IPS DF 6.9 (cell line): ENCODE data around the gene ATP6AP1.

Experiments used
- DNase-seq: peaks from one replicate; pipeline ENCODE4 v3.0.0-alpha.2; 2013; ENCODE audit warnings: low read depth, low spot score
- H3K27ac ChIP-seq: one replicate; pipeline ENCODE4 v1.5.1; 2013; ENCODE audit warnings: low read length, control low read depth
- H3K27me3 ChIP-seq: 2 replicates; pipeline ENCODE4 v1.6.1; 2013; ENCODE audit warnings: mild to moderate bottlenecking, low read length; ENCODE audit not compliant: control insufficient read depth, insufficient read depth
- H3K36me3 ChIP-seq: 2 replicates; pipeline ENCODE4 v1.6.1; 2013; ENCODE audit warnings: low read length; ENCODE audit not compliant: control insufficient read depth, insufficient read depth
- H3K4me1 ChIP-seq: 2 replicates; pipeline ENCODE4 v1.6.1; 2013; ENCODE audit warnings: low read length; ENCODE audit not compliant: control insufficient read depth, insufficient read depth
- H3K4me3 ChIP-seq: 2 replicates; pipeline ENCODE4 v1.5.1; 2013; ENCODE audit warnings: mild to moderate bottlenecking, low read length
- H3K9me3 ChIP-seq: 2 replicates; pipeline ENCODE4 v1.6.1; 2013; ENCODE audit warnings: low read length, inconsistent platforms; ENCODE audit not compliant: control insufficient read depth, insufficient read depth
- WGBS: extraction: QIAGEN DNeasy Blood & Tissue Kit; methylation state at CpG from one replicate; pipeline ENCODE4 v1.1.7; 2013; ENCODE audit warnings: mixed read lengths, missing lambda C conversion rate; ENCODE audit not compliant: insufficient read length, insufficient coverage; 5-methylcytosine and 5-hydroxymethylcytosine counted together

The ATP6AP1 gene

GRCh38 chrX:154470914-154471568 lies 42.6 kb downstream of the ATP6AP1 start:
- Histone ChIP-seq H3K9me3 (no peaks in the 10 kb centered on the region), H3K27me3 (no peaks in the 10 kb centered on the region), H3K27ac (no peak overlapping the region), H3K36me3 (peaks cover 27% of the 10 kb centered on the region), H3K4me3 (no peak overlapping the region), H3K4me1 (no peaks in the 10 kb centered on the region)
- no peak for DNase-seq
- no CpG with 5 or more reads among the region's 23 CpGs for WGBS

DNA sequence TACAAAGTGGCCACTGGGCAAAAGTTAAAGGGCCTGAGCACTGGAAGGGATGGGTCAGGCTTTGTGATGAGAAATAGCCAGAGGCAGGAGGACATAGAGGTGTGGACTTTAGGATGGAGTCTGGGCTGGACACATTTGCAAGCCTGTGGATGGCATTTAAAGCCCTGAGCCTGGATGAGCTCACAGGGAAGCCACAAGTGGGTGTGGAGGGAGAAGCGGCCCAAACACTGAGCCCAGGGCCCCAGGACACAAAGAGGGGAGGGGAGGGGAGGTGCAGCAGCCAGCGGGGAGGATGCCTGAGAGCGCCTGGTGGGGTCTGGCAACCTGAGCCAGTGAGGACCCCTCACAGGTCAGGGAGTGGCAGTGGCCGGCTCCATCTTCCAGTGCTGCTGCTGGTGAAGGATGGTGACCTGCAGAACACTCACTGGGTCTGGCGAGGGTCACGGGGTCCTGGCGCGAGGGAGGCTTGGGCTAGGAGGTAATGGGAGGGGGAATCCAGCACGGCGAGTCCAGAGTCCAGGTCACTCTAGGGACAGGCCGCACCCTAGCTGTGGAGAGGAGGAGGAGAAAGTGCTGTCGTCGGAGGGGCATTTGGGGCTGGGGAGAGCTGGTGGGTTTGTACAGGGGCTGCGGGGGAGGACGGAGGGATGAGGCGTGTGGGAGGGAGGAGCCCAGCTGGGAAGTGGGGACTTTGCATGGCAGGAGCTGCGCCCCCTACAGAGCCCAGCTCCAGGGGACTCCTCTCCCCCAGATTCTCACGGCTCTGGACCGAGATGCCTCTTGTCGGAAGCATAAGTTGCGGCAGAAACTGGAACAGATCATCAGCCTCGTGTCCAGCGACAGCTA lies 43.6 kb downstream of the ATP6AP1 start:
- Histone ChIP-seq H3K27me3 (no peaks in the 10 kb centered on the region), H3K4me3 (no peak overlapping the region), H3K4me1 (no peaks in the 10 kb centered on the region), H3K9me3 (no peaks in the 10 kb centered on the region), H3K27ac (no peak overlapping the region), H3K36me3 (peaks cover 22% of the 10 kb centered on the region)
- no CpG with 5 or more reads among the region's 23 CpGs for WGBS
- no peak for DNase-seq

DNA sequence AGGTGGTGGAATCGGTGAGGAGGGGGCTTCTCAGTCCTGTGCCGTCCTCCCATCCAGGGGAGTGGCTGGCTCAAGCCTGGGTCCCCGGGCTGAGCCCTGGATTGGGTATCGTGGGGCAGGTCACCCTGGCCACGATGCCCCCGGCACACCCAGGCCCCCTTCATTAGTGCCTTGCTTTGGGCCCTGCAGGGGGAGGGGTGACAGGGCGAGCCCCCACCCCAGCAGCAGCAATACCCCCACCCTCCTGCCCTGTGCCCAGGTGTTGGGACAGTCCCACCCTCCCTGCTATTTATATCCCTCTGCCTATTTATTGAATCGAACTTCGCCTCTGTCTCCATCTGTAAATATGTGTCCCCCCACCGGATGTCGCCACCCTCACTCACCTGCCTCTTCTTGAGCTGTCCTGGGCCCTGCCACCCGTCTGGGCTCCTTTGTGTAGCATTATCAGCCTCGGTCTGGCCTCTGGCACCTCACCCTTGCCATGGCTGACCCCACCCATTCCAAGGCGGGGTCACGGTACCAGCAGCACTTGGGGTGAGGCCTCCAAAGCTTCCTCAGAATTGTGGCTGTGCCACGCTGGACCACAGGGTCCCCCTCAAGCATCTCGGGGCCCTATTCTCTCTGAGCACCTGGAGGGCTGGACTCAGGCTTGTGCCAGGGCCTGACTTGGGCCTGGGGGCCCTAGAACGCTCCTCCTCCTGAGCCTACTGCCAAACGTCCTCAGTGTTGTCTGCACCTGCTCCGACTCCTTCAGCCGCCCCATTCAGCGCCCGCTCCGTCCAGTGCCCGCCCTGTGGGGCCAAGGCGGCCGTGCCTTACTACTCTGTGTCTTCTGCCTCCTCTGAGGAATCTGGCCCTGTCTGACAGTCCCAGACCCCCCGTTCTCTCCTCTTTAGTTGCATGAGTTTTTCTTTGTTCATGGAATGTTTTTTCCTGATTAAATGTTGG lies 44.5 kb downstream of the ATP6AP1 start:
- Histone ChIP-seq H3K9me3 (no peaks in the 10 kb centered on the region), H3K27me3 (no peaks in the 10 kb centered on the region), H3K4me1 (no peaks in the 10 kb centered on the region), H3K4me3 (no peak overlapping the region), H3K27ac (no peak overlapping the region), H3K36me3 (peaks cover 16% of the 10 kb centered on the region)
- WGBS = no CpG with 5 or more reads among the region's 28 CpGs
- no peak for DNase-seq

DNA sequence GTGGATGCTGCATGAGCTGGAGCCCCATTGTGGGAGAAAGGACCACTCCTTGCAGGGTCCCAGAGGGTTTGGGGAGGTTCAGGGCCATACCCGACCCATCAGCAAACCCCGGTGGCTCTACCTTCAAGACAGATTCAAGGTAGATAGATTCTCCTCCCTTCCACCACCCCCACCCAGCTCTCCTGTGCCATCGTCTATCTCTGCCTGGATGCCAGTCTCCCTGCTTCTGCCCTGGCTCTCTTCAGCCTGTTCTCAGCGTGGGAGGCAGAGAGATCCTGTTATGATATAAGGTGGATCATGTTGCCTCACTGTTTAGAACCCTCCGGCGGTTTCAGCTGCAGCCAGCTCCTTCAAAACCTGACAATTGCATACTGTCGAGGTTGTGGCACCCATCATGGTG lies 45.2 kb downstream of the ATP6AP1 start:
- Histone ChIP-seq H3K4me3 (no peak overlapping the region), H3K27me3 (no peaks in the 10 kb centered on the region), H3K36me3 (peaks cover 11% of the 10 kb centered on the region), H3K27ac (no peak overlapping the region), H3K9me3 (no peaks in the 10 kb centered on the region), H3K4me1 (no peaks in the 10 kb centered on the region)
- no peak for DNase-seq
- WGBS = no CpG with 5 or more reads among the region's 7 CpGs

DNA sequence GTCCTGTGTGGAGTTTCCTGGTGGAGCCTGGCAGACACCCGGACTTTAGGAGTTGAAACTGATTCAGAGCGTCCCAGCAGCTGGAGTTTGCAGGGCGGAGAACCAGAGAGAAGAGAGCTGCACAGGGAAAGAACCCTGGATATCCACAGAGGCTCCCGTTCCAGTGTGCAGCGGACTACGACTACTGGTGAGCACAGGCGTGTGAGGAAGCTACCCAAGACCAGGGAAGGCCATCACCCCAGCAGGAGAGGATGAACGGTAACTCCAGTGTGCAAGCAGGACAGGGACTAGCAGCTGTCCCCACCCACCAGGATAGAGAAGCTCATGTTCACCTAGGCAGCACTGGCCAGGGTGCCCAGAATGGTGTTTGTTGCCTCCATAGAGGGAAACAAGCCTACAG lies 48.3 kb downstream of the ATP6AP1 start:
- WGBS = no CpG with 5 or more reads among the region's 8 CpGs
- no peaks in the 10 kb centered on the region for H3K27me3 ChIP-seq
- H3K9me3 ChIP-seq = no peaks in the 10 kb centered on the region
- H3K27ac ChIP-seq = no peak overlapping the region
- no peaks in the 10 kb centered on the region for H3K4me1 ChIP-seq
- H3K4me3 ChIP-seq = no peak overlapping the region
- no peak for DNase-seq
- H3K36me3 ChIP-seq = no peaks in the 10 kb centered on the region

GRCh38 chrX:154477891-154478477 lies 49.5 kb downstream of the ATP6AP1 start:
- Histone ChIP-seq H3K36me3 (no peaks in the 10 kb centered on the region), H3K27ac (no peak overlapping the region), H3K27me3 (no peaks in the 10 kb centered on the region), H3K9me3 (no peaks in the 10 kb centered on the region), H3K4me3 (peak overlapping the region; percentile 78; the same call in 1 of the 2 replicates), H3K4me1 (no peaks in the 10 kb centered on the region)
- DNase-seq = no peak
- WGBS = no CpG with 5 or more reads among the region's 24 CpGs

GRCh38 chrX:154478728-154479622 lies 50.5 kb downstream of the ATP6AP1 start, which contains the start of gene LAGE3:
Gene LAGE3, minus strand, starts transcription at chrX:154479281. Its CDS starts 366 bp downstream, at chrX:154478915.
- H3K27me3 ChIP-seq = no peaks in the 10 kb centered on the region

DNA sequence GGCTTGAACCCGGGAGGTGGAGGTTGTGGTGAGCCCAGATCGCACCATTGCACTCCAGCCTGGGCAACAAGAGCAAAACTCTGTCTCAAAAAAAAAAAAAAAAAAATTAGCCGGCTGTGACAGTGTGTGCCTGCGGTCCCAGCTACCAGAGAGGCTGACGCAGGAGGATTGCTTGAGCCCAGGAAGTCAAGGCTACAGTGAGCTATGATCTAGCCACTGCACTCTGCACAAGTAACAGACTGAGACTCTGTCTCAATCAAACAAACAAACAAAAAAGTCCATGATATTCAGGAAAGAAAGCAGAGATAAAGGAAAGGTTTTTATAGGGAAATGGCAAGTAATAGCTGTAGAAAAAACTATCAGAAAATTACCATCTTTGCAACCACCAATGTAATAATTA lies 52.7 kb downstream of the ATP6AP1 start:
- Histone ChIP-seq H3K27ac (no peak overlapping the region), H3K9me3 (no peaks in the 10 kb centered on the region), H3K4me1 (no peaks in the 10 kb centered on the region), H3K4me3 (no peak overlapping the region), H3K36me3 (0 out of 2 replicates have a peak, but pooled peaks cover 3% of the 10 kb centered on the region), H3K27me3 (no peaks in the 10 kb centered on the region)
- WGBS = no CpG with 5 or more reads among the region's 5 CpGs
- DNase-seq = no peak

More at GRCh38 chrX:154478728-154479622, 50.5 kb downstream of the ATP6AP1 start, which contains the start of gene LAGE3:
- Histone ChIP-seq H3K4me1 (no peaks in the 10 kb centered on the region), H3K9me3 (no peaks in the 10 kb centered on the region), H3K27ac (no peak within 1 kb of the TSS), H3K4me3 (peak within 1 kb of the TSS; percentile 78; the same call in 1 of the 2 replicates), H3K36me3 (no peaks in the 10 kb centered on the region)
- DNase-seq = no peak
- no CpG with 5 or more reads among the region's 85 CpGs for WGBS

DNA sequence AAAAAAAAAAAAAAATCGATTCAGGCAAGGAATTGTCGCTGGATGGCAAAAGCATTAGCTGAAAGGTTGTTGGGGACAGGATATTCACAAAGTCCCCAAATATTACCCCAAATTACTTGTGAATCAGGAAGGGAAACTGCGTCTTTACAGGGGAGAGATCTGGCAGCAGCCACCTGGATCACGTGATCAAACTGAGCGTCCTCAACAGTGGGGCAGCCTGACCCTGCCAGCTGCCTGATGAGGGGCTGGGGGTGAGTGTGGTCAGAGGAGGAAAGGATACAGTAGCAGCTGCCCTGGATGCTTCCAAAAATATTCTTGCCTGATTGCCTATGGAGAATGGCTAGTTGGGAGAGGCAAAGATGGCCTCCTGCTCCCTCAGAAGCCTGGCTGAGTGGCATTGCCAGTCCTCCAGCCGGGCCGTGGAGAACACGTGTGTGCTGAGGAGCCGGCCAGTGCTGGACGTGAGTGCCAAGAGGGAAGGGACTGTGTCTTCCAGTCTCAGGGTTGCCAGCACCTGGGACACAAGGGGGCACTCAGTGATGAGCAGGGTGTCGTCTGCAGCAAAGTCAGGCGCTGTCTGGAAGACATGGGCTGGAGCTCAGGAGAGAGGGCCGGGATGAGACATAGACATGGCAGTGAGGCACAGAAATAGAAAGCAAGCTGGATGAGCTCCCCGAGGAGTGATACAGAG lies 53.6 kb downstream of the ATP6AP1 start:
- Histone ChIP-seq H3K27me3 (no peaks in the 10 kb centered on the region), H3K36me3 (0 out of 2 replicates have a peak, but pooled peaks cover 3% of the 10 kb centered on the region), H3K4me3 (no peak overlapping the region), H3K4me1 (peaks cover 2% of the 10 kb centered on the region; the same call in 1 of the 2 replicates), H3K9me3 (no peaks in the 10 kb centered on the region), H3K27ac (no peak overlapping the region)
- WGBS = no CpG with 5 or more reads among the region's 14 CpGs
- no peak for DNase-seq
